Posterior vena cava (tissue), 2 donors: ENCODE data around the gene ROR1. TPM values are rescaled to one million over a fixed set of nuclear protein-coding genes. Genes with fewer than 3 reads are reported as not detected.
"Not testable (repeated sequence)": the region's sequence is repeated elsewhere in the genome, so short reads cannot be mapped to it uniquely, and the experiment has no call there.

ENCODE experiments used
- DNase-seq: peaks from one replicate; pipeline ENCODE4 v3.0.0-alpha.2; 2020; ENCODE audit warnings: low spot score
- intact Hi-C, 2 donors: fragments of 100-400 bp; cut with DNase I; formaldehyde crosslinking; loops; one replicate each; pipeline versions ENCODE4 v1.14.1 to v1.14.2; 2022 to 2023
- total RNA-seq, 2 donors: library from RNA; stranded (reverse); fragmentation: NEBNext Ultra II Directional; extraction: Animal tissue kit (Norgen Biotek cat#: 25700); gene quantifications; one replicate each; pipeline ENCODE4 v1.2.1, GENCODE V29; 2021
- donor health status: DM: yes; HTN: yes; CAD: no.
- donor health status: DM: yes; HTN: yes; CAD: no.

The ROR1 gene
- total RNA-seq, 2 donors from 2014 or later: 19.3 to 25.8 TPM

DNA sequence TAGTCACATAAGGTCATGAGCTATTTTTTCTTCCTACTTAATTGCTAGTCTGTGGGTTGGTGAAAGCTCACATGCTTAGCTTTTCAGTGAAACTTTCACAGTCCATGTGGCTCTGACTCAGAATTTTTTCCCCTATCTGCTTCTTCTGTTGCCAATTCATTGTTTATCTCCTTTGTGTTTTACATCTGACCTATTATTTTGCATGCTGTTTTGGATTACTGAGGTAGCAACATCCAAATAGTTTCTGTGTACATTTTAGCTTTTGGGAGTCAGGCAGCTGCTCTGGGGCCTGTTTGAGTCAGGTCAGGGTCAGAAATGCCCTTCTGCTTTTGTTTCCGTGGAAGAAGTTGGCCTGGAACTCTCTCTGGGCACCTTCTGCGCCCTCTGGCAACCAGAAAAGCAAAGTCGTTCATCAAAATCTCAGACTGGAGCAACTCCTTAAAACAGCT is 40.0 kb downstream of the ROR1 start:
- intact Hi-C loops: no loop called here
- no peak for DNase-seq

DNA sequence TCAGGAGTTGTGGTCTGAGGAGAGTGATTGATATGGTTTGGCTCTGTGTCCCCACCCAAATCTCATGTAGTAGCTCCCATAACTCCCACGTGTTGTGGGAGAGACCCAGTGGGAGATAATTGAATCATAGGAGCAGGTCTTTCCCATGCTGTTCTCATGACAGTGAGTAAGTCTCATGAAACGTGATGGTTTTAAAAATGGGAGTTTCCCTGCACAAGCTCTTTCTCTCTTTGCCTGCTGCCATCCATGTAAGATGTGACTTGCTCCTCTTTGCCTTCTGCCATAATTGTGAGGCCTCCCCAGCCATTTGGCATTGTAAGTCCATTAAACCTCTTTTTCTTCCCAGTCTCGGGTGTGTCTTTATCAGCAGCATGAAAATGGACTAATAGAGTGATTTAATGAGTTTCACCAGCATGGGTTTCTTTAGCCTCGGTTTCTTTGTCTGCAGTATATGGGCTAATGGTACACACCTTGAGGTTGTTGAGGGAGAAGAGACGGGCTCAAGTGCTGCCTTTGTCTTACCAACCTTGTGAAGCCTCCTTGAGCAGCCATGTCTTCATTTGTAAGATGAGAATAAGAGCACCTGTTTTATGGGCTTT is 42.5 kb downstream of the ROR1 start:
- intact Hi-C loops: not testable (repeated sequence)

DNA sequence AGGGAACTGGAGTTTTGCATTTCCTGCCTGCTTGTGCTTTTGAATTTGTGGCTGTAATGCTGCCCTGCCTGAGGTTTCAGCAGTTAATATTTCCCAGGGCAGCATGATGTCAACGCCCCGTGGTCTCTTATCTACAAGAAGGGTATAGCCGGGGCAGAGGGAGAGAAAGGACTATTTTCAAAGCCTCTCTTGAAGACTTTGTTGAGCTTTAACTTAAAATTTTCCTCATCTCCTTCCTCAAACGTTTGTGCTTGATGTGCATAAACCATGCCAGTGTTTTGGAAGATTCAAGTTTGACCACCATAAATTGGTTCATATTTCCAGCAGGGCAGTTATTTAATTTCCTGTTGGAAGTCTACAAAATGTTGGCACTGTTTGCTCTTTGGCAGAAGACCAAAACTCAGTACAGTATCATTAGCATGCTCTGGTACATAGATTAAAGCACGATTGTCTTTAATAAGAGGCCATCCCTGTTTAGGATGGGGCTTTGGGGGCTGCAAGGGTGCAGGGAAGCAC is 43.4 kb downstream of the ROR1 start:
- intact Hi-C loops: no loop called here

More for the DNA sequence above, 42.5 kb downstream of the ROR1 start:
- DNase-seq: not testable (repeated sequence)

DNA sequence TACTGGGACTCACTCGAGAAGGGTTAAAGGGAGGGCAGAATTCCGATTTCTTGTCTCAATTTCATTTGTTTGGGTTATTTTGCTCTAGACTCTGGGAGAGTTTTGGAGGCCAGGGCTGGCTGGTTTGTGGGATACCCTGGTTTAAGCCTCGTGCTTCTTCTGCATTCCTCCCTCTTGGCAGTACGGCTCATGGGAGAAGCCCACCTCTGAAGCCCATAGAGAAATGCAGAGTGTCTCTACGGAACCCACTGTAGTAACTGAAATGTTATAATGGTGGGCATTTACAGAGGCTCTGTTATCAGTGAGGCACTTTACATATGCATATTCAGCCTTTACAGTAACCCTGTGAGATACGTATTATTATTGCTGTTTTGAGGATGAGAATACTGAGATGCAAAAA is 43.9 kb downstream of the ROR1 start:
- intact Hi-C loops: no loop called here

More for the DNA sequence above, 43.4 kb downstream of the ROR1 start:
- DNase-seq: no peak

DNA sequence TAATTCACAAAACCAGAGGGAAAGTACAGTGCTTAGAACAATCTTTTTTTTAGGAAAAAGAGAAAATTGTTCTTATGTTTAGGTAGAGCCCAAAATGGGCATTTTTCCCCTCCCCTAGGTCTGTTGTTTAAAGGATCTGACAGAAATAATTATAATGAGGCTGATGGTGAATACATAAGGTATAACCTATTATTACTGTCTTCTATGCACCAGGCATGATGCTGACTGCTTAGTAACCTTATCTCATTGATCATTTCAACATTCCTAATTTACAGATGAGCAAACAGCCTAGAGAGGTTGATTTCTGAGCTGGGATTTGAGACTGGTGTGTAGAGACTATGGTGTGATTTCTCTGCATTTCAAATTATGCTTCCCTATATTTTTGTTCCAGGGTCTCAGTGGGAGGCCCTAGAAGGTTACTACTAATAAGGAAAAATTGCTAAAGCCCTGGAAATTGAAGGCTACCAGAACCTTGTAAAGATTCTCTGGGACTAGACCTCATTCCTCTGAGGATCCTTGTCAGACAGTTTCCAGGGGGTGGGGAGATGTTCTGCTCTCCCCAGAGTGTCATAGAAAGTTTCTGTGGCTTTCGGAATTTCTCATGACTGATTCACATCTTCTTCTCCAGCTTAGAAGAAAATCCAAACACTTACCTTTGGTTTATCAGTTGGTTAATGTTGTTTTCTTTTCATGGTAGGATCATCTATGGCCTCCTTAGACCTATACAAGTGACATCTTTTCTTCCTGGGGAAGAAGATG is 44.9 kb downstream of the ROR1 start:
- intact Hi-C loops: no loop called here
- no peak for DNase-seq

More for the DNA sequence above, 43.9 kb downstream of the ROR1 start:
- no peak for DNase-seq

DNA sequence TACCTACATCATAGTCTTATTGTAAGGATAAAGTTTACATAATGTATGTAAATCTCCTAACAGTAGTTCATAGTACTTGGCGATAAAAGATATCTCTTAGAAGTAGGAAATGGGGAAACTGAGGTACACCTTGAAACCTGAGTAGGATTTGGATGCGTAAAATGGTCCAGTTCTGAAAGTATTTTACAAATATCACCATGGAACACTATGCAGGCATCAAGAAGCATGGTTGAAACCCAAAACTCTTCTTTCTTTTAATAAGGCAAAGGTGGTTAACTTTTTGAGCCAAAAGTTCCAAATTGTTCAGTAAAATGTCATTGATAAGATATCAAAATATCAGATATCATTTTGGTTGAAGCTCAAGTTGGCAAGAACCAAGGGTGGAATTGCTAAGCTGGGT is 46.0 kb downstream of the ROR1 start:
- no peak for DNase-seq
- intact Hi-C loops: no loop called here

DNA sequence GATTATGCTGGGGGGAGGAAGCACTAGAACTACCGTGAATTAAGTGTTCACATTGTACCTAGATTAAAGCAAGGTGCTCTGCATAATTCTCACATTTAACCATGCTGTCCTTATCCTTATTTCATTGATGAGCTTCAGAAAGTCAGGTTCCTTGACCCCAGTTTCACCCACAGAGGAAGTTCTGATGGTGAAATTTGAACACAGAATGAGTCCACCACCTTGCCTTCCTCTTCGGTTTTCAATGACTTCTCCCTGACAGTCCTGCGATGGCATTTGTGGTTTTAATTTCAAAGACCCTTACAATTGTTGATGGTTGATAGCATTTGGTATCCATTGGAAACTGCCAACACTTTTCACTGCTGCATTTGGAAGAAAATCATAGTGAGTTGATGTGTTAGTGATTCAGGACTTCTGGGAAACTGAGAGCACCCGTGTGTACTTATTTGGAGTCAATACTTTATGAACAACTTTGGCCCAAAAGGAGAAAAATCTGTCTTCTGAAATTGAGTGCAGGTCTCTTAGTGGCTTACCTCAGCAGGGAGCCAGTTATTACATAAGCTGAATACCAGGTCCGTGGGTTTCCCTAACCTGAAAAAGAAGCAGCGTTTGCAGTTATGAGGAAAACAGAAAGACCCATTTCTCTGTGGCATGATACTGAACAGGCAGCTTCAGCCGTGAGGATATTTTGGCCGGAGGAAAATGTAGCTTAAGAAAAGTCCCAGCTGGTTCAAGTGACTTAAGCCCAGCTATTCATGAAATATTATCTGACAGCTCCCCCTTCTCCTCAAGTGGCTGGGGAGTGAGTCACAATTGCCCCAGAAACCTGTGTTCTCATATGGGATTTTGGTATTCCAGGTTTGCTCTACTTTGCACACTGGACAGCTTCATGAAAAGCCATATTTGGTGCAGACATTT is 47.5 kb downstream of the ROR1 start:
- intact Hi-C loops: no loop called here
- no peak for DNase-seq

DNA sequence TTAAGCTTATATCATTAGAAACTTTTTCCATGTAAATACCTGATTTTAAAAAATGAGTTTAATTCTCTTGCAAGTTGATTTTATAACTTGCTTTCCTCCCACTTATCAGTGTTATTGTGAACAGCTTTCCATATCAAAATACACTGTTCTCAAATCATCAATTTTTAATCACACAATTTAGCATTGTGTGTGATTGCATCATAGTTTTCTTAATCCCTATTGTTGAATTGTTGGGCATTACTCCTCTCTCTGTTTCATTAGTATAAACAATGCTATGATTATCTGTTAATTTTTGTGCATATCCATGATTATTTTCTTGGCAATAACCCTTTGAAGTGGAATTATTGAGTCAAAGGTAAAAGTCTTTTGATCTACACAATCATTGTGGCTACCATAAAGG is 48.7 kb downstream of the ROR1 start:
- intact Hi-C loops: no loop called here
- DNase-seq: no peak

DNA sequence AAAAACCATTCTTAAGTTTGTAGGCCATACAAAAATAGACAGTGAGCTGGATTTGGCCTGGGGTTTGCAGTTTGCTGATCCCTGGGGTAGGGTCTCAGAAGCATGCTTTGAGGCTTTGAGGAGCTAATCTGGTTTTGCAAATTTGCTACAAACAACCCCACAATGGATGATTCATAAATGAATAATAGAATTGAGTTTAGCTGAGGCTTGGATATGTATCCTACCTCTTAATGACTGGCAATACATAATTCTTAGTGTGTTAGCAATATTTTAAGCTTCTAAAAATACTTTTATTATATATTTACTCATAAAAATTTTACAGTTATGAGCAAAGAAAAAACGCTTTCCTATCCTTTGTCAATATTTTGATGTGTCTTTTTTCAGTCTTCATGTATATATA is 50.6 kb downstream of the ROR1 start:
- no peak for DNase-seq
- intact Hi-C loops: no loop called here

DNA sequence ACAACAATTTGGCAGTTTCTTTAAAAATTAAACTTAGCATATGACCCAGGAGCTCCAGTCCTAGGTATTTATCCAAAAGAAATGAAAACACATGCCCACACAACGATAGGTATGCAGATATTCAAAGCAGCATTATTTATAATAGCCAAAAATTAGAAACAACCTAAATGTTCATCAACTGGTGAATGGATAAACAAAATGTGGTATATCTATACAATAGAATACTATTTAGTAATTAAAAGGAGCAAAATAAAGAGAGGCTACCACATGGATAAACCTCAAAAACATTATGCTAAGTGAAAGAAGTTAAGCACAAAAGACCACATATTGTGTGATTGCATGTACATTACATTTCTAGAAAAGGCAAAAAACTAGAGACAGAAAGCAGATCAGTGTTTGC is 51.3 kb downstream of the ROR1 start:
- intact Hi-C loops: no loop called here
- no peak for DNase-seq

DNA sequence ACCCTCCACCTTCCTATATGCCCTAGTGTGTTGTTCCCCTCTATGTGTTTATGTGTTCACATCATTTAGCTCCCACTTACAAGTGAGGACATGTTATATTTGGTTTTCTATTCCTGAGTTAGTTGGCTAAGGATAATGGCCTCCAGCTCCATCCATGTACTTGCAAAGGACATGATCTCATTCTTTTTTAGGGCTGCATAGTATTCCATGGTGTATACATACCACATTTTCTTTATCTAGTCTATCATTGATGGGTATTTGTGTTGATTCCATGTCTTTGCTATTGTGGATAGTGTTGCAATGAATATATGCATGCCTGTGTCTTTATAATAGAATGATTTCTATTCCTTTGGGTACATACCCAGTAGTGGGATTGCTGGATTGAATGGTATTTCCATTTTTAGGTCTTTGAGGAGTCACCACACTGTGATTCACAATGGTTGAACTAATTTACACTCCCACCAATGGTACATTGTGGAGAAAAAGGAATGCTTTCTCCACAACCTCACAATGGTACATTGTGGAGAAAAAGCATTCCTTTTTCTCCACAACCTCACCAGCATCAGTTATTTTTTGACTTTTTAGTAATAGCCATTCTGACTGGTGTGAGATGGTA is 52.5 kb downstream of the ROR1 start:
- DNase-seq, intact Hi-C loops: not testable (repeated sequence)

DNA sequence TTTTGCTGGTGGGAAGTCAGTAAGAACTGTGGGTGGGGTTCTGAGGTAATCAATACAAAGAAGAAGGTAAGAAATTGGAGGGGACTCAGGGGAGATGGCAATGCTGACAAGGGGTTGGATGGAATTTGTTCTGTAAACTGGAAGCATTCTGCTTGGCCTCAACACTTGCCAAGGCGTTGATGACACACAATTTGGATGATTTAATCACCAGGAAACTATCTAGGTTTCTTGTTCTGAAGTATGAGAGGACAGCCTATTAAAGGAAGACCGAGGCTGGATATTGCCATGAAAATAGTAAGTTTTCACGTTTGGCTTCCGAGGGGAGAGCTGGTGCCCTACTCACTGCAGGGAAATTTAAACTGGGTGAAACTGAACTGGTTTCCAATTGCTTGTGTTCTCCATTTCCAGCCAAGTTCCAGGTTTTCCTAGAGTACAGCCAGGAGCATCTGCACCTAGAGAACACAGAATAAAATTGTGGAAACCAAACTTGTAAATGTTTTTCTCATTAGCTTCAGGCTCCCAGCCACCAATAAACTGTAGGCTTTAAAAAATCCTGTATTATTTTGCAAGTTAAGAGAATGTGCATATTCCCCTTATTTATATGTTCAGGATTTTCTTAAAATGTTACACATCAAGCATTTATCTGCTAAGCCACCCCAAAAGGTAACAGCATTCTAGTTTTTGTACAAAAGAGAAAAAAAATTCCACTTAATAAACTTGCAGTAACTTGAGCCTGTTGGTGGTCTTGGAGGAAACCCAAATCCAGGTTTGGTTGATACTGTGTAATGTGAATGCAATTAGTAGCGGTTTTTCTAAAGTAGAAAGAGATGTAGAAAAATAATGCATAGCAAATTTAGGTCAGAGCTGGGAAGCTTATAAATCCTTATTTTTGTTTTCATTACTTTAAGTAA is 53.8 kb downstream of the ROR1 start:
- DNase-seq: no peak
- intact Hi-C loops: no loop called here

DNA sequence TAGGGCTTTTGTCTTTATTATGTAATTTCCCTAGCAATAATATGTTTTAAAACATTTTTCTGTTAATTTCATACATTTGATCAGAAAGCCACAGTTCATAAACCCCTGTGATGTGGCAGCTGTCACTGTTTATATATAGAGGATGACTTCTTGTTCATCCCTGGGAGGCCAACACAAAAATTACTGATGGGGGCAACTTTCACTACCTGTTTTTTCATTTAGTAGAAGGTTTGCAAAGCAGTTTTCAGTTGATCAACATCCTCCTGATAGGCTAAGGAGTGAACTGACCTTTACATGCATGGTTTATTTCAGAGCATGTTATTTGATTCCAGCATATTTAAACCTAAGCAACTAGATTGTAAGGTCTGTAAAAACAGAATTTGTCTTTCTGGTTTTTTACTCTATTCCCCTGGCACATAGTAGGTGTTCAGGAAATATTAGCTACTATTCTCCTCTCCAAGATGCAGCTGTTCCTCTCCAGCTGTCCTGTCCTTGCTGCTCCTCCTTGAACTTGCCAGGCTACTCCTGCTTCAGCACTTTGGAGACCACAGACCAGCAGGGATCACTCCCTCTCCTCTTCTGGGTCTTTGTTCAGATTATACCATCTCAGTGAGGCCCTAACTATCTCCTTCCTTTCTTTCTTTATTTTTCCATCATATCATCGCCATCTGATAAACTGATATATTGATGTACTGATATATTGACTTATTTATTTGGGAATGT is 54.7 kb downstream of the ROR1 start:
- no peak for DNase-seq
- intact Hi-C loops: no loop called here

DNA sequence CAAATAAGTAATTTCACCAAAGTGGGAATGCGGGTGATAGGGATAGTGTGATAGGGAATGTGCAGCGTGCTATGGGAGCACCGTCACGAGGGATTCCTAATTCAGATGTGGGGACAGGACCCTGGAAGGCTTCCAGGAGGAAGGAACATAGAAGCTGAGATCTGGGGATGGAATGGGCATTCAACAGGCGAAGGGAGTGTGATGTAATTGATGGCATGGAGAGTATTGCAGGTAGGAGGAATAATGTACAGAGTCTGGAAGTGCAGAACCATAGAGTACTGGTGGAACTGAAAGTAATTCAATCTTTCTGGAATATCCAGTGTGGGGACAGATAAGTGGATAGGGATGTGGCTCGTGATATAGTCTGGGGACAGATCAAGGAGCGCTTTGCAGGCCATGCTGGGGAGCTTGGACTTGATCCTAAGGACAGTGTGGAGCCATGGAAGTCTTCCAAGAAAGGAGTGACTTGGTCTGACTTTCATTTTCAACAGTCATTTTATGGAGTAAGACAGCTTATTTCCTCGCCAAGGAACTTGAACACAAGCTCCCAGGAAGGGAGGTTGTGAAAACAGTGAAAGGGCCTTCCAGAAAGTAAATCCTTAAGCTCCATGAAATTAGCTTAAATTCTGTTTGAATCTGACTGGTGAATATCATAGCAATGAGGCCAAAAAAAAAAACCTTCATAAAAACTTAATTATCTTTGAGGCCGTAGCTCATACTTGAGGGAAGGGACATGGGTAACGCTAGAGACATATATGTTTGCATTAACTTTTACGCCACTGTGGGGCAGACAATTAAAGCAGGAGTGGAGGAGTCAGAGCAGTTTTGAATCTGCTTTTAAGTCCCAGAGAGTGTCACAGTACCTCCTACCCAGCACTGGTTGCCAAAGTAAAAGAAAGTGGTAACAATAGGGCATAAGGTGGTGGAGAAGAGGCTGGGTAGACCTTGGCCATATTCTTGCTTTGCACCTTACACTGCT is 55.8 kb downstream of the ROR1 start:
- no peak for DNase-seq
- intact Hi-C loops: no loop called here

DNA sequence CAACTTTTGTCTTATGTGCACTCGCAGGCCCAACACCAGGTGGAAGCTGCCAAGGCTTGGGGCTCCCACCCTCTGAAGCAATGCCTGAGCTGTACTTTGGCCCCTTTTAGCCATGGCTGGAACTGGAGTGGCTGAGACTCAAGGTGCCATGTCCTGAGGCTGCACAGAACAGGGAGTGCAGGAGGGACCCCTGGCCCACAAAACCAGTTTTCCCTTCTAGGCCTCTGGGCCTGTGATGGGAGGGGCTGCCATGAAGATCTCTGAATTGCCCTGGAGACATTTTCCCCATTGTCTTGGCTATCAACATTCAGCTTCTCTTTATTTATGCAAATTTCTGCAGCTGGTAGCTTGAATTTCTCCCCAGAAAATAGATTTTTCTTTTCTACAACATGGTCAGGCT is 57.6 kb downstream of the ROR1 start:
- no peak for DNase-seq
- intact Hi-C loops: no loop called here

DNA sequence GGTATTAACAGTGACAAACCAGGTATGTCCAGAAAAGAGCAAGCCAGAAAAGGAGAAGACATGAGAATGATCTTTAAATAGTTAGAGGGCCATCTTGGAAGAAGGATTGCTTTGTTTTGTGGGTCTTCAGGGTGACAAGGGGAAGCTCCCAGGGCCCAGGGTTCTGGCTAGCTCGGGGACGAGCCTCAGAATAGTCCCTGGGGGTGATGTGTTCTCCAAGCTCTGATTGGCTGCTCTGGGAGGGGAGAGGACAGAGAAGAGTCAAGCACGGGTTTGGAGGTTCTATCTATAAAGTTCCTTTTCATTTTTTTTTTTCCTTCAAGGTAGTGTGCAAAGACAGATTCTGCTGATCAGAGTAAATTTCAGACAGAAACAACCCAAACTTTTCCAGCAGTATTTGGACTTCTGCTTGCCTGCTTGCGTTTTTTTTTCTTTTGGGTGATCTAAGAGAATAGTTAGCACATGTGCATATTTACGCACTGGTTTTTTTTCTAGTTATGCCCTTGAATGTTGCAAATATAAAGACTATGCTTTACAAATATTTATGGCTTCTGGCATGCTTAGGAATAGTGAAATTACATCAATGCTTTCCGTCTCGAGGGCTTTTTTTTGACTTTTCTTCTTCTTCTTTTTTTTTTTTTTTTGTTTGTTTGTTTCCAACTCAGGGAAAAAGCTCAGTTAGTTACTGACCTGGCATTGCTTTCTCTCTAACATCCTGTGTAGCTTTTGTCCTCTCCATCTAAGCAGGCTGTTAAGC is 59.7 kb downstream of the ROR1 start:
- DNase-seq: no peak
- intact Hi-C loops: no loop called here
